ENCODE results near the gene CMSS1.

DNA sequence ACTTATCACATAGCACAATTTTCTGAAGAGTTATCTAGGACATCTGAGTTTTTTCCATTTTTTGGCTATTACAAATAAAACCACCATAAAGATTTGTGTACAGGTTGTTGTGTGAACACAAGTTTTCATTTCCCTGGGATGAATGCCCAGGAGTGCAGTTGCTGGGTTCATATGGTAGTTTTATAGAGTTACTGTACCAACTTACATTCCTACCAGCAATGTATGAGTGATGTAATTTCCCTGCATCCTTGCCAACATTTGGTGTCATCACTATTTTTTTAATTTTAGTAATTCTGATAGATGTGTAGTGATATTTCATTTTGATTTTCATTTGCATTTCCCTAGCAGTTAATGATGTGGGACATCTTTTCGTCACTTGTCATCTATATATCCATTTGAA is 276.2 kb downstream of the CMSS1 start:
- TF ChIP-seq SIN3A (IDR thresholded peaks at IDR 0.05; ENCODE audit: borderline replicate concordance, insufficient read depth, low read length) (no peak), POLR2AphosphoS5 (IDR thresholded peaks at IDR 0.05; ENCODE audit: low read depth, low read length) (no peak), TAF1 (IDR thresholded peaks at IDR 0.05; ENCODE audit: borderline replicate concordance, insufficient read depth, low read length) (no peak)
